ENCODE measurements around the gene CHD8.
A peak's percentile ranks its signal among the peaks of the same experiment; 100 is the strongest.

Gene CHD8

DNA sequence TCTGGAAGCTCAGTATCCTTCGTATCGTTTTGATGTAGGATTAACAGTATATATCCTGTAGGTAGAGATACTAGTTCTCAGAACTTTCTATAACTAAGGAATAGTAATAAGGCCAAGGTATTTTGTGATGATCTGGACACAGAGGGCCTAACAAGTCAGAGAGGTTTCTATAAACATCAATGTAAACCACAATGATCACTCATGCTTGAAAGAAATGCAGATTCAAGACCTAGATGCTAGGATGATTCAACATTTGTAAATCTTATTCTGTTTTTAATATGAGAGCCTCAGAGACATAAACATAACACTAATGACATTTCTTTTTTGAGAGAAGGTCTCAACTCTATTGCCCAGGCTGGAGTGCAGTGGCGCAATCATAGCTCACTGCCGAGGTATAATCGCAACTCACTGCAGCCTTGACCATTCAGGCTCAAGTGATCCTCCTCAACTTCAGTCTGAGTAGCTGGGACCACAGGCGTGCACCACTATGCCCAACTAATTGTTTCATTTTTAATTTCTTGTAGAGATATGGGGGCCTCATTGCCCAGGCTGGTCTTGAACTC lies 88.3 kb downstream of the CHD8 start:
- no peak for DNase-seq (ENCODE audit: low read depth)
- TF ChIP-seq, protein P1, sequence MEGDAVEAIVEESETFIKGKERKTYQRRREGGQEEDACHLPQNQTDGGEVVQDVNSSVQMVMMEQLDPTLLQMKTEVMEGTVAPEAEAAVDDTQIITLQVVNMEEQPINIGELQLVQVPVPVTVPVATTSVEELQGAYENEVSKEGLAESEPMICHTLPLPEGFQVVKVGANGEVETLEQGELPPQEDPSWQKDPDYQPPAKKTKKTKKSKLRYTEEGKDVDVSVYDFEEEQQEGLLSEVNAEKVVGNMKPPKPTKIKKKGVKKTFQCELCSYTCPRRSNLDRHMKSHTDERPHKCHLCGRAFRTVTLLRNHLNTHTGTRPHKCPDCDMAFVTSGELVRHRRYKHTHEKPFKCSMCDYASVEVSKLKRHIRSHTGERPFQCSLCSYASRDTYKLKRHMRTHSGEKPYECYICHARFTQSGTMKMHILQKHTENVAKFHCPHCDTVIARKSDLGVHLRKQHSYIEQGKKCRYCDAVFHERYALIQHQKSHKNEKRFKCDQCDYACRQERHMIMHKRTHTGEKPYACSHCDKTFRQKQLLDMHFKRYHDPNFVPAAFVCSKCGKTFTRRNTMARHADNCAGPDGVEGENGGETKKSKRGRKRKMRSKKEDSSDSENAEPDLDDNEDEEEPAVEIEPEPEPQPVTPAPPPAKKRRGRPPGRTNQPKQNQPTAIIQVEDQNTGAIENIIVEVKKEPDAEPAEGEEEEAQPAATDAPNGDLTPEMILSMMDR (IDR thresholded peaks at IDR 0.05; ENCODE audit: low read length, missing control alignments) = no peak

GRCh38 chr14:21356511-21356910 lies 99.4 kb downstream of the CHD8 start:
- TF ChIP-seq, protein P1 (IDR thresholded peaks at IDR 0.05; ENCODE audit: low read length, missing control alignments) = no peak
- no peak for DNase-seq (ENCODE audit: low read depth)
- H3K4me3 ChIP-seq (replicated peaks; ENCODE audit: low read depth, low read length) = no peak overlapping the region

More for the DNA sequence above, 88.3 kb downstream of the CHD8 start:
- H3K4me3 ChIP-seq (replicated peaks; ENCODE audit: low read depth, low read length) = no peak overlapping the region

GRCh38 chr14:21352587-21352986 lies 103.3 kb downstream of the CHD8 start:
- TF ChIP-seq, protein P1 (IDR thresholded peaks at IDR 0.05; ENCODE audit: low read length, missing control alignments) = no peak
- no peak overlapping the region for H3K4me3 ChIP-seq (replicated peaks; ENCODE audit: low read depth, low read length)
- no peak for DNase-seq (ENCODE audit: low read depth)

DNA sequence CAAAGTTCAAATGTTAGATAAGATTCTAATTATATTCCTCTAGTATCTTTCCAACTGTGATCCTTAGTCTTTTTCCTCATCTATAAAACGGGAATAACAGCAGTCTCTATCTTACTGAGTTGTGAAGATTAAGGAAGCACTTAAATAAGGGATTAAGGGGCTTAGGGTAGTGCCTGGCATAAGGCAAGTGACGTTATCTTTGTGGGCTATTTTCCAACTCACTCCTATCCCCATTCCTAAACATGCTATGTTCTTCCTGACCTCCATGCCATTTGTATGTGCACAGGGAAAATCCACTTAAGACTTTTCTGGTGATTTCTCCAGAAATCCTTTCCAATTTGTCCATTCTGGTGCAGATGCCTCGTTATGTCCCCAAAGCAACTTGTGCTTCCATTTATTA lies 105.4 kb downstream of the CHD8 start:
- no peak for DNase-seq (ENCODE audit: low read depth)
- TF ChIP-seq, protein P1 (IDR thresholded peaks at IDR 0.05; ENCODE audit: low read length, missing control alignments) = no peak
- no peak overlapping the region for H3K4me3 ChIP-seq (replicated peaks; ENCODE audit: low read depth, low read length)

GRCh38 chr14:21347201-21347600 lies 108.7 kb downstream of the CHD8 start:
- no peak overlapping the region for H3K4me3 ChIP-seq (replicated peaks; ENCODE audit: low read depth, low read length)
- TF ChIP-seq, protein P1 (IDR thresholded peaks at IDR 0.05; ENCODE audit: low read length, missing control alignments) = no peak
- peak; percentile 5 for DNase-seq (ENCODE audit: low read depth)

DNA sequence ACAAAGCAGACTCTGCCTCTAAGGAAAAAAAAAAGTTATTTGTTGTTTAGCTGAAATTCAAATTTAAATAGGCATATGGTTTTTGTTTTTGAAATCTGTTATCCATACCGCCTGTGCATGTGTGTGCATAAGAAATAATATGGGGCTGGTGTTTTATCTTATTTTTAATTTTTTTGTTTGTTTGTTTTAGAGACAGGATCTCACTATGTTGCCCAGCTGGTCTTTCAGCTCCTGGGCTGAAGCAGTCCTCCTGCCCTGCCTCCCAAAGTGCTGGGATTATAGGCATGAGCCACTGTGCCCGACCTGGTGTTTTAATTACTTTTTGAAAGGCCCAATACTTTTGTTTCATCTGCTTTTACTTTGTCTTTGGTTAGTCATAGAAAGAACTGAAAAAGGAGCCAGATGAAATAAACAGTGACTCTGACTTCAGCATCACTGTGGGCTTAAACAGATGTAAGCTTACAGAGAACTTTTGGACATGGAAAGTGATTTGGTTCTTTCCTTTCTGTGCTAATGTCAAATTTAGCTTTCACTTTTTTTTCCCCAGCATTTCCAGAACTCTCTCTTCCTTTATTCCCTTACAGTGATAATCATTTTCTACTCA lies 109.3 kb downstream of the CHD8 start:
- DNase-seq (ENCODE audit: low read depth) = no peak
- no peak overlapping the region for H3K4me3 ChIP-seq (replicated peaks; ENCODE audit: low read depth, low read length)
- TF ChIP-seq, protein P1 (IDR thresholded peaks at IDR 0.05; ENCODE audit: low read length, missing control alignments) = no peak

Data from fibroblast of pulmonary artery (primary cell).